Stimulated activated CD4-positive, alpha-beta T cell treated with anti-CD3 and anti-CD28 coated beads, Interleukin-12 subunit alpha, Interleukin-12 subunit beta, amount 100 ng/mL, for 48 hours (primary cell): ENCODE data around the gene GOLGA2.

Source experiments
- DNase-seq, 3 donors: peaks; one replicate each; pipeline ENCODE4 v3.0.0-alpha.2; 2020; ENCODE audit warnings: low read depth in 2 of 3, low spot score in 1 of 3

The GOLGA2 gene

DNA sequence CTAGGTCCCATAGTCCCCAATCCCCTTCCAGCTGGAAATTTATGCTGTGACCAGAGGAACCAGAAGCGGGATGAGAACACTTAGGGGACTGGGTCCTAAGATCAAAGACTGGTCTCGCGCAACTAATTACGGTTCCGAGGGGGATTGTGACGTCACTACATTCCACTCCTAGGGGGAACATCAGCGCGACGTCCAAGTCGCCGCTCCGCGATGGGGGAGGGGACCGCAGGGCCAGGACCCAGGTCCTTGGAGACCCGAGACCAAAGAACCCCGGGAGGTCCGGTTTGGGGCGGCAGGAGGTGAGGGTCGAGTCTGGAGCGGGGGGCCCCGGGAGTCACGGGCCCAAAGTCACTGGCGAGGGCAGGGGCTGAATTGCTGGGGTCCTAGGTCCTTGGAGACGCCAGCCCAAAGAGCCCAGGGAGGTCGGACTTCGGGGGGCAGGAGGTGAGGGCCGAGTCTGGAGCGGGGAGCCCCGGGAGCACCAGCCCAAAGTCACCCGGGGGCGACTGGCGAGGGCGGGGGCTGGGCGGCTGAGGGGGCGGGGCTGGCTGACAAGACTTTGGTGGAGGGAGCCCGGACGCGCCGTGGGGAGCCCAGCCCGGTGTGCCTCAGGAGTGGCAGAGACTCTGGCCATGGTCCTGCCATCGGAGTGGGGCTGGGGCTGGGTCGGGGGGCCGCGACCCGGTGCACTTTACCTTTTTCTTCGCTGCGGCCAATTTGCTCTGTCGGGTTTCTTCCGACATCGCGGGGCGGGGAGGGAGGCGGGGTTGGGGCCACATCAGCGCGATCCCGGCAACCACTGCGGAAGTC lies at the start of gene GOLGA2:
GOLGA2 (minus strand) TSS at position 810 of the 810 bp plus-strand sequence; CDS start at position 779, 31 bp downstream.
- DNase-seq: no peak

DNA sequence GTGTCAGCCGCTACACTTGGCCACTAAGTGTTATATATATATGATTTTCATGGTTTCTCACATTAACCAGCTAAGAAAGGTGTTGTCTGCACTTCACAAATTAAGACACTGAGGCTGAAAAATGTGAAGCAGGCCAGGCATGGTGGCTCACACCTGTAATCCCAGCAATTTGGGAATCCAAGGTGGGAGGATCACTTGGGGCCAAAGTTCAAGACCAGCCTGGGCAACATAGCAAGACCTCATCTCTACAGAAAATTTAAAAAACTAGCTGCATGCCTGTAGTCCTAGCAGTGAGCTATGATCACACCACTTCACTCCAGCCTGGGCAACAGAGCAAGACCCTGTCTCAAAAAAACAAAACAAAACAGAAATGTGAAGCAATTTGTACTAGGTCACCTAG lies 48.6 kb upstream of the GOLGA2 start:
- DNase-seq: no peak

DNA sequence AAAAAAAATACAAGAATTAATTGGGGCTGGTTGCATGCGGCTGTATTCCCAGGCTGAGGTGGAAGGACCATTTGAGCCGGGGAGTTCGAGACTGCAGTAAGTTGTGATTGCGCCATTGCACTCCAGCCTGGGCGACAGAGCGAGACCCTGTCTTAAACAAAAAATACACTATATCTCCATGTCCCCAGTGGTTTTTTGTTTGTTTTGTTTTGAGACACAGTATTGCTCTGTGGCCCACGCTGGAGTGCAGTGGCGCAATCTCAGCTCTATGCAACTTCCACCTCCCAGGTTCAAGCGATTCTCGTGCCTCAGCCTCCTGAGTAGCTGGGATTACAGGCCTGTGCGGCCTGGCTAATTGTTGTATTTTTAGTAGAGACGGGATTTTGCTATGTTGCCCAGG lies 48.0 kb upstream of the GOLGA2 start:
- DNase-seq: no peak

DNA sequence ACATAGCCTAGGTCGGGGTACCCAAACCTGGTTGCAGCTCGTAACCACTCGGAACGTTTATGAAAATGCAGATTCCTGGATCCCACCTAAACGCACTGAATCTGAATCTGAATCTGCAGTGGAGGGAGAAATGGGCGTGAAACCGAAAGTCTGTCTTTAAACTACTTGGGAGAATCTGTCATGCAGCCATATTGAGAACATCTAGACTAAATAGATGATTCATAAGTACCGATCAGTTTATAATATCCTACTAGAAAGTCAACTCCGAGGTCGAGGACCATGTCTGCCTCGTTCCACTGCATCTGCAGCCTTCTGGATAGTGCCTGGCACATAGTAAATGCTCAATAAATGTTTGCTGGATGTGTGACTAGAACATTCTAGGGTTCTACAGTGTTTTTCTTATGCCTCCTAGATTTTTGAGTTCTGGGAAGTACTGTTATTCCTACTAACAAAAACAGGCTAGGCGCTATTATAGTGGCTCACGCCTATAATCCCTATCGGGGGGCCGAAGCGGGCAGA lies 47.5 kb upstream of the GOLGA2 start:
- DNase-seq: peak in 1 of 3 donors; percentile 32

DNA sequence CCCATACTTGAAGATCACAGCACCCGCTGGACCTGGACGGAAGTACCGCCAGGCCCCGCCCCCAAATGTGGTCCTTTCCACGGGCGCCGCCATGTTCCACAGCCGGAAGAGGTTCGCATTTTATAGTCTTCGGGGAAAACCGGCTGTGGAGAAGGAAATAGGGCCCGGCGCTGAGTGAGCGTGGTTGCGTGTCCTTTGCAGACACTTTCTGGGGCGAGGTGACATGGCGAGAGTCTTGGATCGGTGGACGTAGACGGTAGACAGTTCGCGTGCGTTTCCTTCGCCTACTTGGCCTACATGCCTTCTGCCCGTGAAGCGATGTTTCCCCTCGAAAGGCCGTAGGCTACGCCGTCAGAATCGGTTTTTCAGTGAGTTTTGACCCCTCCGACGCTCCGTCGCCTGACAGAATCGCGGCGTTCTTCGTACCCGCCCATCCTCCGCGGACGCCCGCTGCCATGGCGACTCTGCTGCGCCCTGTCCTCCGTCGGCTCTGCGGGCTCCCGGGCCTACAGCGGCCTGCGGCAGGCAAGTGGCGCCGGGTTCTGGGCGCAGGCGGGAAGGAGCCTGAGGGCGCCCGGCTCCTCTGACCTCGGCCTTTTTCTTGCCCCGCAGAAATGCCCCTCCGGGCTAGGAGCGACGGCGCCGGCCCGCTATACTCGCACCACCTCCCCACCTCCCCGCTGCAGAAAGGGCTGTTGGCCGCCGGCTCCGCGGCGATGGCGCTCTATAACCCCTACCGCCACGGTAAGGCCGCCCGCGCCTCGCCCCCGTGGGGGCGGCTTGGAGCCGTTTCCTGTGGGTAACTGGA lies 46.8 kb upstream of the GOLGA2 start, which contains the start of the genes COQ4 and TRUB2:
COQ4 (plus strand) TSS at position 436 of the 808 bp plus-strand sequence; CDS start at position 456, 20 bp downstream.
TRUB2 (minus strand) TSS at position 44 of the 808 bp plus-strand sequence; CDS start at position 5, 39 bp downstream.
- DNase-seq: peak; percentile 87 to 92 (median 91)

DNA sequence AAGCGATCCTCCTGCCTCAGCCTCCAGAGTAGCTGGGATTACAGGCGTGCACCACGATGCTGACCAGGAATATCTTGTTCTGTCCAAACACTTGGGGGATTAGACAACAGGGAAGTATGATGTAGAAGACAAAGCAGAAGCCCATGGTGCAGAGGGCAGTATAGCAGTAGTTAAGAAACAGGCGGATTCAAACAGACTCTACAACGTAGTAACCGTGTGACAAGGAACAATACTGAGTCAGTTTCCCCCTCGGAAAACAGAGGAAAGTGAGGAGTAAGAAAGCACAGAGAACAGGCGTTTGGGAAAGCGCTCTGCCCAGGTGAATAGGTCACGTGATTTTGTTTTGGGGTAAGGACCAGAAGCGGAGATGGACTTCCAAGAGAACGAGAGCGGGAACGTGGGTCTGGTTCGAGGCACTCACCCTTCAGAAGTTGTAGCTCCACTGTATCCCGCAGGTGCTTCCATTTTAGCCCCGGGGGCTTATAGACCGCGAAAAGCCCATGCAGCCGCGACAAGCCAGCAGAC lies 46.1 kb upstream of the GOLGA2 start:
- no peak for DNase-seq

DNA sequence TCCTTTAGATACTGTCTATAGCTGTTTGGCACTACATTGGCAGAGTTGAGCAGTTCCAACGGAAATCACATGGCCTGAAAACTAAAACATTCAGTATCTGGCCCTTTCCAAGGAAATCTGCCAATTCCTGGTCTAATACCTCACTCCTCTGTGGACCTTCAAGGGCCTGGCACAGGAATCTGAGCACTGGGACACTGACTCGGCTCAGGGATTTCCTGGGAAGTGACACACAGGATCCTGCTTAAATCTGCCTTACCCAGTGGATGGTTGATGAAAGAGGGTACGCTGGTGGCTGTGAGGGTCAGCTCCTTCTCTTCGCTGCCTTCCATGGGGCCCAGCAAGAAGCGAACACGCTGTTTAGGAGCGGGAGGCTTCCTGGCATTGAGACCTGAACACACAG lies 45.5 kb upstream of the GOLGA2 start:
- DNase-seq: no peak

DNA sequence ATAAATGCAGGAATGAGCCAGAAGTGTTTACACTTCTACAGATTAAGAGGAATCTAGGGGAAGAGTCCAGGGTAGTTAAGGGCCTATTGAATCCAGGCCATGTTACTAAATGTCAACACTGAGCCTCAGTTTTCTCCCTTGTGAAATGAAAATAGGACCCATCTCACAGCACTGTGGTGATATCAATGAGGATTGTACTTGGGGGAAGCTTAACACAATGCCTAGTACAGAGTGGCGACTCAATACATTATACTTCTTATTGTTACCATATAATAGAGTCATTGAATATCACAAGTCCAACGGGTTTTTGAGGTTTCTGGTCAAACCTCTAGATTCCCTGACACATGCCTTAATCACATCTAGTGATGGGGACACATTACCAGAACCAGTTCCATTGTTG lies 41.8 kb upstream of the GOLGA2 start:
- no peak for DNase-seq

GRCh38 chr9:128316421-128316820 lies 40.6 kb upstream of the GOLGA2 start:
- DNase-seq: no peak

DNA sequence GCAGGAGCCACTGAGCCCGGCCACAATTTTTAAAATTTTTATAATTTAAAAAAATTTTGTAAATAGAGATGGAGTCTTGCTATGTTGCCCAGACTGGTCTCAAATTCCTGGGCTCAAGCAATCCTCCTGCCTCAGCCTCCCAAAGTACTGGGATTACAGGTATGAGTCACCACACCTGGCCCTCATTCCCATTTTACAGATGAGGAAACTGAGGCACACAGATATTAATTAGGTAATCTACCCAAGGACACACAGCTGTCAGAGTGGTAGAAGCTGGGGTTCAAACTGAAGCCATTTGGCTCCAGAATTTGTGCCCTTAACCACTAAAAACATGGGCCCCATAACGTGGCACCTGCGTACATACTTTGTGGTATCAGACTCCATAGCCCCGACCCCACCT lies 38.9 kb upstream of the GOLGA2 start:
- DNase-seq: no peak

- DNase-seq: no peak
Measured at GRCh38 chr9:128310461-128310860, 34.7 kb upstream of the GOLGA2 start.

DNA sequence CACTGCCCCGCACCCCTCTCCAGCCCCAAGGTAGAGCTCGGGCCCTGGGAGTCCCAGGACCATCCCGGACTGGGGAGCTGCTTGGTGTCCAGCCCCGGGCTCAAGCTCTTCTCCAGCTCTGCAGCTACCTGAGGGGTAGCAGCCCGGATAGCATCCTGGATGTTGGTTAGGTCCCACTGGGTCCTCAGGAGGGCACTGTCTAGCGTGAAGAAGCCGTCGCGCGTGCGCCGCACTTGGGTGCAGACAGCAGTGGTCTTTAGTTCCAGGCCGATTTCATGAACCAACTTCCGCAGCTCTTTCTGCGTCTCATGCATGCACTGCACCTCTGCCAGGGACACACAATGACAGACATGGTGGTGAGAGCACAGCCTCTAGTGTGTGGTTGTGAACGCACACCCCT lies 33.7 kb upstream of the GOLGA2 start:
- DNase-seq: no peak

DNA sequence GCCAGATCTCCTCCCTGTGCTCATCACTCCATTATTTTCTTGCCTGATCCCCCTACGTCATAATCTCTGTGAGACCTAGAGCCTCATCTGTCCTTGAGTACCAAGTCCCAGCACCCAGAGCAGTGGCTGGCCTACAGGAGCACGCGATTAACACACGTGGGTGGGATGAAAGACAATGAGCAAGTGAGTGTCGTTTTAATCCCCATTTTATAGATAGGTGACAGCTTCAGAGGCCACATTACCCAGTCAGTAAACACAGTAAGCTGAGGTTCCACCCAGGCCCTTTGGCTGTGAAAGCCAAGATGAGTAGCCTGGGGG lies 29.1 kb upstream of the GOLGA2 start:
- no peak for DNase-seq

DNA sequence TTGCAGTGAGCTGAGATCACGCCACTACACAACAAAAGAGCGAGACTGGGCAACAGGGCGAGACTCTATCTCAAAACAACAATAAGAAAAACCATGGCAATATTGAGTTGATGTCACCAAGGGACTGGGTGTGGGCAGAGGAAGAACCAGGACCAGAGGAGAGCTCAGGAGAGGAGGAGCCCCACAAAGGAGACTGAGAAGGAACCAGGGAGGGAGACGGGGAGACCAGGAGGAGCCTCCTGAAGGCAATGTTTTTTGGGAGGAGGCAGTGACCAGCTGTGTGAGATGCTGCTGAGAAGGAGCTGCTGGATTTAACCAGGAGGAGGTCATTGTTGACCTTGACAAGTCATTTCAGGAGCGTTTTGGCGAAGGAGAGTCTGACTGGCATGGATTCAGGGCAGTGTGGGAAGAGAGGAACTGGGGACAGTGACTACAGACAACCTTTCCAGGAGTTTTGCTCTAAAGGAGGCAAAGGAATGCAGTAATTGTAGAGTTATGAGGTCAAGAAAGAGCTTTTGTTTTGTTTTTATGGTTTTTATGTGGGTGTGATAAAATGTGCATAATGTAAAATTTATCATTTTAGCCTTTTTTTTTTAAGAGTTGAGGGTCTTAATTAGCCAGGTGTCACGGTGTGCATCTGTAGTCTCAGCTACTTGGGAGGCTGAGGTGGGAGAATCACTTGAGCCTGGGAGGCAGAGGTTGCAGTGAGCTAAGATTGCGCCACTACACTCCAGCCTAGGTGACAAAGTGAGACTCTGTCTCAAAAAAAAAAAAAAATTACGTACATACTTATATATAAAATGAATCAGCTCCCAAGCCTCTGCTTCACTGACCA lies 28.5 kb upstream of the GOLGA2 start:
- DNase-seq: no peak

DNA sequence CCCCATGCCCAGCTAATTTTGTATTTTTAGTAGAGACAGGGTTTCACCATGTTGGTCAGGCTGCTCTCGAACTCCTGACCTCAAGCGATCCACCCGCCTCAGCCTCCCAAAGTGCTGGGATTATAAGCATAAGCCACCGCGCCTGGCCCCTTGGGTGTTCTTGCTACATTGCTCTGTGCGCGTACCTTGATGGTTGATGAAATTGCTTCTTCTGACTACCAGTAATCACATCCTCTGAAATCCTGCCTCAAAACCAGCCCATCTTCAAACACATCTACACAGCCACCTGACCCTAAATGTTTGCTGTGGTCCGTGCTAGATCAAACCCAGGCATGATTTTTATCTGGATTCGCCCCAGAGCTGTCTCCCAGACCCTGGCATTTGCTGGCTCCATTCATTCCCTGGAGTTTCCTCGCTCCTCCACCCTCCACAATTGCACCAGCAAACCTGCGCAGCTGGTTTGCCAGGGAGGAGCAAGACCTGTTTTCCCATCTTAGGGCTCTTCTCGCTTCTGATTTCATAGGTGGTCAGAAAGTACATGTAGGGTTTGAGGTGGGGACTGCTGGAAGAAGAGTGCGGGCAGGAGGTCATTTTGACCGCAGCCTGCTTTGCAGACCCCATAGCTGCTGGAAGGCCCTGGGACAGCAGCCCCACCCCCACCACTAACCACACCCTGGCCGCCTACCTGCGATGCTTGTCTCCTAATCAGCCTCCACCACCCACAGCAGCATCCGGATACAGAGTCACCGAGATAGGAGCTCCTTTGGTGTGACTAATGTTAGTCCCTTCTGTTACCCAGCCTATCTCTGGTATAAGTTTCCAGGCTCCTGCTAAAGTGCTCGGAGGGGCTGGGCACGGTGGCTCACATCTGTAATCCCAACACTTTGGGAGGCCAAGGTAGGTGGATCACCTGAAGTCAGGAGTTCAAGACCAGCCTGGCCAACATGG lies 23.0 kb upstream of the GOLGA2 start:
- DNase-seq: no peak

DNA sequence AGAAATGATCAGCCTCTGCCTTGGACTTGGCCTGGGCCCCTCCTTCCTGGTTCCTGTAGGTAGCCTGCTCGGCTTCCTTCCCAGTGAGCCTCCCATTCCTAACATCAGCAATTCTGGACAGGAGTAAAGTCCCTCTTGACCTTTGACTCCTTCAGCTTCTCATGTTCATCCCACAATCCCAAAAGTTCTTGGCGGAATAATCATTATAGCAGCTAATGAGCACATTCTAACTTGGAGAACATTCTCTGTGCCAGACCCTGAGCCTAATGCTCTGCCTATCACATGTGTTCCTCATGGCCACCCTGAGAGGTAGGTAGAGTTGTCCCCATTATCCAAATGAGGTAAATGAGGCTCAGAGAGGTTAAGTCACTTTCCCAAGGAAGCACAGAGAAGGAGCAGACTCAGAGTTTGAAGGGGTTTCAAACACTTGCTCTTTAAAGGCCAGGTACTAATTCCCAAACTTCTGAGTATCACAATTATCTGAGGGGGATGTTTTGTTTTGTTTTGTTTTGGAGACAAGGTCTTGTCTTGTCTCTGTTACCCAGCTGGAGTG lies 21.5 kb upstream of the GOLGA2 start:
- no peak for DNase-seq

DNA sequence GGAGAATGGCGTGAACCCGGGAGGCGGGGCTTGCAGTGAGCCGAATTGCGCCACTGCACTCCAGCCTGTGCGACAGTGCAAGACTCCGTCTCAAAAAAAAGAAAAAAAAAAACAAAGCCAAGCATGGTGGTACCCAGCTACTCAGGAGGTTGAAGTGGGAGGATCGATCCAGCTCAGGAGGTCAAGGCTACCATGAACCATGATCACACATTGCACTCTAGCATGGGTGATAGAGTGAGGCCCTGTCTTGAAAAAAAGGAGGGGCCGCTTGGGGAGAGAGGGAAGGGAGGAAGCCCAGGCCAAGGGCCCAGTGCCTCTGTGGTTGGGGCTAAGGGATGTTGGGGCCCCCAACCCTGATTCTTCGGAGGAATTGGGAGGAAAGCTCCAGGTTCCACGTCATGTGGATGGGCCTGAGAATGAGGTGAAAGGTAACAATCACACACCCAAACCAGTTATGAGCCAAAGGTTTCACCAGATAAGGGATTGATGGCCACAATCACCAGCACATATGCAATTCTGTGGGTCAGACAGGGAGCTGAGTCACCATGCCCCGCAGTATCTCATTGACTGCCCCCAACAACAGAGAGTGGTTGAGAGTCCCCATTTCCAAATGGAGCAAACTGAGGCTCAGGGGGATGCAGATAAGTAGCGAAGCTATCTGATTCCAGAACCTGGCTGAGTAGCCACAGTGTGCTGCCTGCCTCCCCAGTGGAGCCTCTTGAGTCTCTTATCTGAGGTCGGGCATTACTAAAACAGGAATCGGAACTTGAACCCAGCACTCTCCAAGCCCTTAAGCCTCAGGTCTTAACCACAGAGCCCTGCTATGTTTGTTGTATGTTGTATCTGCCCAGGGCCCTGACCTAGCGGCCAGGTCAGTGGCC lies 20.8 kb upstream of the GOLGA2 start:
- DNase-seq: no peak

DNA sequence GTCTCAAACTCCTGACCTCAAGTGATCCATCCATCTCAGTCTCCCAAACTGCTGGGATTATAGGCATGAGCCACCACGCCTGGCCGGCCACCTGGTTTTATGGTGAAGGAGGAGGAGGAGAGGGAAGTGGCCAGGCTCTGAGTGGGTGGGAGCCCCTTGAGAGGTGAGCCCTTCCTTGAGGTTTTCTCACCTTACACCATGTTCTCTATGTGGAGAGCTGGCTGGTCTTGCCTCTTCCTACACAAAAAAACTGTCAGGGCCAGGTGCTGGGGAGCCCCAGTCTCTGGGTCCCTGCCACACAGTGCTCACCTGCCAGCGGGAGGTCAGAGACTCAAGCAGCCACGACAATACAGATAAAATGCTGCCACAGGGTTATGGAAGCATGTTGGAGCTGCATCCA lies 18.3 kb upstream of the GOLGA2 start:
- DNase-seq: no peak

DNA sequence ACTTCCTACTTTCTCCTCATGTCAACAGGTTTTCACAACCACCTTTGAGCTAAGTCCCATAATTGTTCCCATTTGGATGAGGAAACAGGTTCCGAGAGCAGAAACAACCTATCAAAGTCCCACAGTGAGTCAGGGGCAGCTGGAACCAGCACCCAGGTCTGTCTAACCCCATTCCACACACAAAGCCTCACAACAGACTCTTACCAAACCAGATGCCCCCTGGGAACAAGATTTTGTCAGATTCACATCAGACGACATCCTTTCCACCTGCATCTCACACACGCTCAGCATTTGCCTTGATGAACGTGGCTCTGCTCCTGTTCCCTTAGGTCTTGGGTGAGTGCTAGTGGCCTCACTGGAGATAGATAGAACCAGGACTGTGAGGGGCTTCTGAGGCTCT lies 17.3 kb upstream of the GOLGA2 start:
- no peak for DNase-seq
